HG03097 (cell line): ENCODE data around the gene ANGPTL3.
"Not testable (repeated sequence)": the region's sequence is repeated elsewhere in the genome, so short reads cannot be mapped to it uniquely, and the experiment has no call there.

Experiments
- ATAC-seq: cut with Tn5 transposase; IDR thresholded peaks from one replicate; pipeline ENCODE4 v1.9.1; 2021; ENCODE audit not compliant: unreplicated experiment, low FRiP score

The ANGPTL3 gene, protein sequence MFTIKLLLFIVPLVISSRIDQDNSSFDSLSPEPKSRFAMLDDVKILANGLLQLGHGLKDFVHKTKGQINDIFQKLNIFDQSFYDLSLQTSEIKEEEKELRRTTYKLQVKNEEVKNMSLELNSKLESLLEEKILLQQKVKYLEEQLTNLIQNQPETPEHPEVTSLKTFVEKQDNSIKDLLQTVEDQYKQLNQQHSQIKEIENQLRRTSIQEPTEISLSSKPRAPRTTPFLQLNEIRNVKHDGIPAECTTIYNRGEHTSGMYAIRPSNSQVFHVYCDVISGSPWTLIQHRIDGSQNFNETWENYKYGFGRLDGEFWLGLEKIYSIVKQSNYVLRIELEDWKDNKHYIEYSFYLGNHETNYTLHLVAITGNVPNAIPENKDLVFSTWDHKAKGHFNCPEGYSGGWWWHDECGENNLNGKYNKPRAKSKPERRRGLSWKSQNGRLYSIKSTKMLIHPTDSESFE

DNA sequence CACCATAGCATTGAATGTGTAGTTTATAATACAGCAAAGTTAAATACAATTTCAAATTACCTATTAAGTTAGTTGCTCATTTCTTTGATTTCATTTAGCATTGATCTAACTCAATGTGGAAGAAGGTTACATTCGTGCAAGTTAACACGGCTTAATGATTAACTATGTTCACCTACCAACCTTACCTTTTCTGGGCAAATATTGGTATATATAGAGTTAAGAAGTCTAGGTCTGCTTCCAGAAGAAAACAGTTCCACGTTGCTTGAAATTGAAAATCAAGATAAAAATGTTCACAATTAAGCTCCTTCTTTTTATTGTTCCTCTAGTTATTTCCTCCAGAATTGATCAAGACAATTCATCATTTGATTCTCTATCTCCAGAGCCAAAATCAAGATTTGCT lies at the start of gene ANGPTL3:
ANGPTL3 (plus strand) TSS at position 240 of the 400 bp plus-strand sequence; CDS start at position 287, 47 bp downstream.
- no peak for ATAC-seq

DNA sequence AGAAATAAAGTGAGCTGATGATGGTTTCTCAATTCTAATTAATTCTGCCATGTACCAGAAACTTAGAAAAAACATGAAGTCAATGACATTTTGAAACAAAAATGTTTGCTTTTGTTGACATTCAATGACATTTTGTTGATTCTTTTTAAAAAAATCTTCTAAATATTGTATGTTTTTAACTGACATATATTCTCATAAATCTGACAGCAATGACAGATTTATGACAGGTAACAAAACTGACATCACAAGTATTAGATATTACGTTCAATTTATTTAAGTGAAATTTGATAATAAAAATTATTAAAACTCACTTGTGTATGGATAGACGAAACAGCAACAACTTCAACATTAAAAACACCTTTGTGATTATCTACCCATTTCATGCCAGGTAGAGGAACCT lies 36.0 kb upstream of the ANGPTL3 start:
- ATAC-seq, result no peak

DNA sequence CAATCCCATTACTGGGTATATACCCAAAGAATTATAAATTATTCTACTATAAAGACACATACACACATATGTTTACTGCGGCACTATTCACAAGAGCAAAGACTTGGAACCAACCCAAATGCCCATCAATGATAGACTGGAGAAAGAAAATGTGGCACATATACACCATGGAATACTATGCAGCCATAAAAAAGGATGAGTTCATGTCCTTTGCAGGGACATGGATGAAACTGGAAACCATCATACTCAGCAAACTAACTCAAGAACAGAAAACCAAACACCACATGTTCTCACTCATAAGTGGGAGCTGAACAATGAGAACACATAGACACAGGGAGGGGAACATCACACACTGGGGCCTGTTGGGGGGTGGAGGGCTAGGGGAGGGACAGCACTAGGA lies 30.1 kb upstream of the ANGPTL3 start:
- ATAC-seq, result not testable (repeated sequence)

DNA sequence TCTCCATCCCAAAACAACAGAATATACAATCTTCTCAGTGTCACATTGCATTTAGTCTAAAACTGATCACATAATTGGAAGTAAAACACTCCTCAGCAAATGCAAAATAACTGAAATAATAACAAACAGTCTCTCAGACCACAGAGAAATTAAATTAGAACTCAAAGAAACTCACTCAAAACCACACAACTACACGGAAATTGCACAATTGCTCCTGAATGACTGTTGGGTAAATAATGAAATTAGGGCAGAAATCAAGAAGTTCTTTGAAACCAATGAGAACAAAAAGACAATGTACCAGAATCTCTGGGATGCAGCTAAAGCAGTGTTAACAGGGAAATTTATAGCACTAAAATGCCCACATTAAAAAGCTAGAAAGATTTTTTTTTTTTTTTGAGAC lies 29.4 kb upstream of the ANGPTL3 start:
- not testable (repeated sequence) for ATAC-seq

DNA sequence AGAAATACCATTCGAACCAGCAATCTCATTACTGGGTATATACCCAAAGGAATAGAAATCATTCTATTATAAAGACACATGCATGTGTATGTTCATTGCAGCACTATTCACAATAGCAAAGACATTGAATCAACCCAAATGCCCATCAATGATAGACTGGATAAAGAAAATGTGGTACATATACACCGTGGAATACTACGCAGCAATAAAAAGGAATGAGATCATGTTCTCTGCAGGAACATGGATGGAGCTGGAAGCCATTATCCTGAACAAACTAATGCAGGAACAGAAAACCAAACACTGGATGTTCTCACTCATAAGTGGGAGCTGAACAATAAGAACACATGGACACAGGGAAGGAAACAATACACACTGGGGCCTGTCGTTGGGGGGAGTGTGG lies 25.8 kb upstream of the ANGPTL3 start:
- ATAC-seq, result not testable (repeated sequence)

DNA sequence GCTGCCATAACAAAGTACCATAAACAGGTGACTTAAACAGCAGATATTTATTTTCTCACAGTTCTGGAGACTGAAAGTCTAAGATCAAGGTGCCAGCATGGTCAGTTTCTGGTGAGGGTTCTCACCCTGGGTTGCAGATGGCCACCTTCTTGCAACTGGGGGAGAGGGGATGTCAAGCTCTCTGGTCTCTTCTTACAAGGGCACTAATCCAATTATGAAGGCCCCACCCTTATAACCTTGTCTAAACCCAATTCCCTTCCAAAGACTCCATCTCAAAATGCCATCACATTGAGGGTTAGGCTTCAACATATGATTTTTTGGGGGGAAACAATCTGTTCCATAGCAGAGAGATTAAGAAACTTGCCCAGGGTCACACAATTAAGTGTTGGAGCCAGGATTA lies 24.8 kb upstream of the ANGPTL3 start:
- ATAC-seq, result no peak

DNA sequence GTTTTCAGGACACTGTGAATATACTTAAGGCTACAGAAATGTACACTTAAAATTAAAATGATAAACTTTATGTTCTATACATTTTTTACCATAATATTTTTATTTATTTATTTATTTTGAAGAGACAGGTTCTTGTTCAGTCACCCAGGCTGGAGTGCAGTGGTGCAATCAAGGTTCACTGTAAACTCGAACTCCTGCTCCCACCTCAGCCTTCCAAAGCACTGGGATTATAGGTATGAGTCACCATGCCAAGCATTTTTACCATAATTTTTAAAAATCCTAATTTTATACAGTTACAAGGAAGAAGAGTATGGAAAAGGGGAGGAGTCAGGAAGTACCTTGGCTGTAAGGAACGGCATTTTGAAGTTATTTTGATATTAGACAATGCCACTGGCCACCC lies 23.6 kb upstream of the ANGPTL3 start:
- no peak for ATAC-seq

DNA sequence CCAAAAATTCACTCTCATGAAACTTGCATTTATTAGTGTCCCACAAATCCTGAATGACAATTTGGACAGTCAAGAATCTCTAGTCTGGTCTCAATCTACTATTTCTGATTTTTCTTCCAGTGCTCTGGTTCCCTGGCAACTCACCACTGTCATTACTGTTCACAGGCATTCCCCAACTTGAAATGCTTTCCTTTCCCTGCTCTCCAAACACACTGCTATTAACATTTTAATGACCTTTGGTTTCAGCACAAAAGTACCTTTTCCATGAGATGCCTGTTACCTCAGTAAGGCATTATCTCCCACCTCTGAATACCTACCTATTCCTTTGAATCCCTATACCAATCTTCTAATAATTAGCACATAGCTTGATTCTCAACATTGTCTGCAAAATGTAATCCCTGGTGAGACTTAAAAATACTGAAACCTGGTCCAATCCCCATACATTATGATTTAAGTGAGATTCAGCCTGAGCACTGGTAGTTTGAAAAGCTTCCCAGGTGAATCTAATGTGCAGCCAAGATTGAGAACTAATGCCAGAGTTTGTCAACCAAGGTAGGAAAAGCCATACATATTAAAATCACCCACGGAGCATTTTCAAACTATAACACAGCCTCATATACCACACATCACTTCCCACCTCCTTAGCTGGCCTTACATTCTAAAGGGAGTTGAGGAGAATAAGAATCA lies 11.7 kb upstream of the ANGPTL3 start:
- no peak for ATAC-seq

DNA sequence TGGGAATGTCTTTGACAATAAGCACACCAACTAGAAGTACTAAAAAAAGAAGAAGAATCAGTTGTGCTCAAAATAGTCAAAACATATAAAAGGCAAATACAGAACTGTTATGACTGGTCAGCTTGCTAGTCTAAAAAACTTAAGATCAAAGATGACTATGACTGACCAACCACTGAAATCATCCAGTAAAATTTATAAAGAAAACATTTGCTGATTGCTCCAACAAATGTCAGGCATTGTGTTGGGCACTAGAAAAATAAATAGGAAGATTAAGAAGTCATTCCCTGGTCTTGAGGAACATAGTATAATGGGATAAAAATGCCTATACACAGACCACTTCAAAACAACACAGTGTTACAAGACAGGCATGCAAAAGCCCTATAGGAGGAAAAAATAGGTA lies 9.3 kb upstream of the ANGPTL3 start:
- no peak for ATAC-seq

DNA sequence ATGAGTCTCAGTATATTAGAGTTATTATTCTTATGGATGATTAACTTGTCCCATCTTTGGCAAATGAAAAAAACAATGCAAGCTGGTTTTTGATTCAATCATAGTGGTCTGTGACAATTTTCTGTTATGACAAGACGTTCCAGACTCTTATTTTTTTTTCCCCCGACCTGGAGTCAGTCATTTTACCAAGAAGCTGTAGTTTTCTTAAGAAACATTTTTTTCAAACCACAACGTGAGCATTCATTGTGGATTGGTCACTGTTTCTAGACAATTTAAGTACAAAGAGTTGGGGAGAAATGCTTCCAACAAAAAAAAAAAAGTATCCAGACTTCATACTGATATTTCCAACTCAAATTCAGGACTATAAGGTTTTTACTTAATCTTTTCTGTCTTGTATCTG lies 8.0 kb upstream of the ANGPTL3 start:
- ATAC-seq, result no peak

DNA sequence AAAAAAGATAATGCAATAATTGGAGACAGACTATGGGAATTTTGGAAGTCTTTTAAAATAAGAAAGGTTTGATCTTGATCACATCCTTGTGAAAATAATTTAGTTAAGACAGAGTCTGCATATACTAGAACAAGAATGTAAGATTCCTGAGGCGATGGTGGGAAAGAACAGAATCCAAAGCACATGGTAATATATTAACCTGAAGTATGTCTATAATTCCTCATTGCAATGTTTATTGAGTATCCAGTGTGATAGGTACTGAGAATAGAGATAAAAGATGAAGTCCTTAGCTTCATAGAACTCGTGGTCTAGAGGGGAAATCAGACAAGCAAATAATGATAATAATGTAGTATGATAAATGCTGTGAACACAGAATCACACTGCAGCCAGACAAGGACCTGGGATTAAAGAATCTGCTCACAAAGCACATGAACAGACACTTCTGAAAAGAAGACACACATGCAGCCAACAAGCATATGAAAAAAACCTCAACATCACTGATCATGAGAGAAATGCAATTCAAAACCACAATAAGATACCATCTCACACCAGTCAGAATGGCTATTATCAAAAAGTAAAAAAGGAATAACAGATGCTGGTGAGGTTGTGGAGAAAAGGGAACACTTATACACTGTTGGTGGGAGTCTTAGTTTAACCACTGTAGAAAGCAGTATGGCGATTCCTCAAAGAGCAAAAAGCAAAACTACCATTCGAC lies 6.9 kb upstream of the ANGPTL3 start:
- ATAC-seq, result no peak

DNA sequence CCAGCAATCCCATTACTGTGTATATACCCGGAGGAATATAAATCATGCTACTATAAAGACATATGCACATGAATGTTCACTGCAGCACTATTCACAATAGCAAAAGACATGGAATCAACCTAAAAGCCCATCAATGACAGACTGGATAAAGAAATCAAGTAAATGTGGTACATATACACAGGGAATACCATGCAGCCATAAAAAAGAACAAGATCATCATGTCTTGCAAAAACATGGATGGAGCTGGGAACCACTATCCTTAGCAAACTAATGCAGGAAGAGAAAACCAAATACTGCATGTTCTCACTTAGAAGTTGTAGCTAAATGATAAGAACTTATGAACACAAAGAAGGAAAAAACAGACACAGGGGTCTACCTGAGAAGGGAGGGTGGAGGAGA lies 6.4 kb upstream of the ANGPTL3 start:
- no peak for ATAC-seq

DNA sequence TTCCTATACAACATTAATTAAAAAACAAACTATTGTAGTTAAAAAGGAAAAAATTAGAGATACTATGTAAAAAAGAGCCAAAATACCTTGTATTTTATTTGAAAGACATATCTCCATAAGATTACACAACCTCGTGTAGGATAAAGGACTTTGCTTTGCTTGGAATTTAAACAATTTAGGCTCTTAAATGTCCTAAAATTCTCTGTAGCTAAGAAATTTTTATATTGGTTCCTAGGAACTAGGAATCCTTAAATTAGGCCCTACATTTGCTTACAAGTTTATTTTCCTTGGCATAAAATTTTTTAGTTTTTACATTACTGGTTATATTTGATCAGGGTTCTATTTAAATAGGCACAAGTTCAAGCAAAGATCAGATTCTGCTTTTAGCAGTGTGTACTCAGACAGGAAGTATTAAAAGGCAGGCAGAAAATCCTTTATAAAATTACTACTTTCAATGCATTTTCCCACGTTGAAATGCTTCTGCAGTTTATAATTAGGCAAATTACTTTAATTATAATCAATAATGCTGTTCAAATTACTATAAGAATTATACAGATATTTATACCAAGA lies 3.4 kb upstream of the ANGPTL3 start:
- no peak for ATAC-seq

DNA sequence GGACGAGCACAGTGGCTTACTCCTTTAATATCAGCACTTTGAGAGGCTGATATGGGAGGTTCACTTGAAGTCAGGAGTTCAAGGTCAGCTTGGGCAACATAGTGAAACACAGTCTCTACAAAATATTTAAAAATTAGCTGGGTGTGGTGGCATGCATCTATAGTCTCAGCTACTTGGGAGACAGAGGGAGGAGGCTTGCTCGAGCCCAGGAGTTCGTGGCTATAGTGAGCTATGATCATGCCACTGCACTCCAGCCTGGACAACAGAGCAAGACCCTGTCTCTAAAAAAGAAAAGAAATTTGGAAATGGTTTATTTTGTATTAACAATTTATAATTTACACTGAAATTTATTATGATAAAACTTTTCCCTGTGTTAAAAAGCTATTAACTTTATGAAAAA lies 1.7 kb upstream of the ANGPTL3 start:
- ATAC-seq, result no peak

DNA sequence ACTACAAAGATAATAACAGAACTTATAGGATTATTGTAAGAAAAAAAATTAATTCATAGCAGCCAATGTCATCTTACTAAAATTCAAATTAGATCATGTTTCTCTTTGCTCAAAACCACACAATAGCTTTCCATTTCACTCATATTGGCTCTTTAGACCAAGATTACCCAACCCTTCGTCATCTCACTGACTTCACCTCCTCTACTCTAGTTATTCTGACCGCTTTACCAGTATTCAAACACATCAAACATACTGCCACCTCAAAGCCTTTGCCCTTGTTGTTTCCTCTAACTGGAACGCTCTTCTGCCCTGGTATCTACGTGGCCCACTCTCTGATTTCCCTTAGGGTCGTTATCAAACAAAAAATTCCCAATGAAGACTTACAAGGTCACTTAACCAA lies 1.7 kb downstream of the ANGPTL3 start:
- no peak for ATAC-seq

DNA sequence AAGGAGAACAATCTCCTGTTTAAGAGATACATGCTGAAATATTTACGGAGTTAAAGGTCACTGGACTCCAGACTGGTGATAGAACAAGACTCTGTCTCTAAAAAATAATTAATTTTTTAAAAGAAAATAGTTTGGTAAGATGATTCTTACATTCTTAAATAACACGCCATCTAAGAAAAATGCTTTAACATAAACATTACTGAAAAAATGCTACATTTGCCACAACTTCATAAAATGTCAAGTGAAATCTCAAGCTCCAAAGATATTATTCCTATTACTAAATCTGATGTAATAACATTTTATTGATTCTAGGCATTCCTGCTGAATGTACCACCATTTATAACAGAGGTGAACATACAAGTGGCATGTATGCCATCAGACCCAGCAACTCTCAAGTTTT lies 4.1 kb downstream of the ANGPTL3 start:
- ATAC-seq, result no peak

DNA sequence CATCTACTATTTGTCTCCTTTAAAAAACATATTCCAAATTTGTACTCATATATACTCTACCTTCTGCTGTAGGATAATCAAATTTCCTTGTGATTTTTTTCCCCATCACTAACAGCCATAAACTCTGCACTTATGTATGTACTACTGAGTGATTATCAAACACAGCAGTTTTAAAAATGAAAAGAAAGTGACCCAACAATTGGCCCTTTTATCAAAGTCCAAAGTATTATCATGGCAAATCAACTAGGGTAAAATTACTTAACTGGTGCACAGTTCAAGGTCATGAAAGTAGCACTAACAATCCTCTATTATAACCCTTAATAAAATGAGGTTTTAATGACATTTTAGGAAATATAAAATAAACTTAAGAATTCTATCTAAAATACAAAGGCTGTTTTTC lies 11.6 kb downstream of the ANGPTL3 start:
- no peak for ATAC-seq

DNA sequence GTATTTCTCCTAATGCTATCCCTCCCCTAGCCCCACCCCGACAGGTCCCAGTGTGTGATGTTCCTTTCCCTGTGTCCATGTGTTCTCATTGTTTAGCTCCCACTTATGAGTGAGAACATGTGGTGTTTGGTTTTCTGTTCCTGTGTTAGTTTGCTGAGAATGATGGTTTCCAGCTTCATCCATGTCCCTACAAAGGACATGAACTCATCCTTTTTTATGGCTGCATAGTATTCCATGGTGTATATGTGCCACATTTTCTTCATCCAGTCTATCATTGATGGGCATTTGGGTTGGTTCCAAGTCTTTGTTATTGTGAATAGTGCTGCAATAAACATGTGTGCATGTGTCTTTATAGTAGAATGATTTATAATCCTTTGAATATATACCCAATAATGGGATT lies 13.3 kb downstream of the ANGPTL3 start:
- not testable (repeated sequence) for ATAC-seq

DNA sequence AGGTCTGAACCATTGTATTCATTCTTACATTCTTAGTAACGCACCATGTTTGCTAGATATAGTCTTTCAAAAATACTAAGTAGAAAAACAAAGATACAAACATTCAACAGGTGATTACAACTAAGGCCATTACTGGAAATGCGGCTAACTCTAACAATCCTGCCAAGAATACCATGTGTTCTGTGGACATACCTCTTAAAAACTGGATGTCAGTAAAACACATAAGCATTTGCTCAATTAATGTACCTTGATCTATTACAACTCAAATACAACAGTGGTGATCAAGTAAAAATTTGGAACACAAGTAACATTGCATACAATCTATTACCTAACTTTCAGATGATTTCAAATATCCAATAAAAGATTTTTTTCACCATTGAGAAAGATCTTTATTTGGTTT lies 15.4 kb downstream of the ANGPTL3 start:
- ATAC-seq, result no peak

DNA sequence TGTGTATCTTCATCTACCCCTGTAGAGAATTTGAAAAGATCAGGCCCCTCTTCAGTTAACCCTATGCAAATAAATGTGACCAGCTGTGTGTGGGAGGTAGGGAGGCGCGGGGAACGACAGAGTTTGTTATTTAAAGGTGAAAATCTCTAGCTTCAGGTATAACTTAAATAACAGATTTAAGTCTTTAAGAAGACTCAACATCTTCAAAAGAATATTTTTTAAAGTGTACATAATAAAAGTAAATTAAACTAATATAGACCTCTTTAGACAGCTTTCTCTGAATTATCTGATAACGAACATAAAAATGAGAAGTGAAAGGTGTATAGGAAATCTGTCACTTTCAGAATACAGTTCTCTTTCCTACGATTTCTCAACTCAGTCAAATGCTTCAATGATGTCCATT lies 16.0 kb downstream of the ANGPTL3 start:
- ATAC-seq, result peak; percentile 78

DNA sequence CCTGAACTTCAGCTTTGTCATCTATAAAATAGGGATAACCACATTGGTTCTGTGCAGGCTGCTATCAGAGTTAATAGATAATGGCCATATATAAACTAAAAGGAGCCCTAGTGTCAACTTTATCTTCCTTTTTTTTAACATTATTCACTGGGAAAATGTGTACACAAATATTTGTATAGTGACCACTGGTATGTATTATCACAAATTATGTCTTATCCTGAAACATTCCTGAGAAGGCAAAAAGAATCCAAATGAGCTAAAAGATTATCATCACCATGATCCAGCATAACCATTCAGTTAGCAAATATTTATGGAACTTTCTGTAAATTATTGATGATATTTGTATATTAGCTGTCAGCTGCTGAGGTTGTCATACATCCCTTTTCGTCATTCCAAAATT lies 16.6 kb downstream of the ANGPTL3 start:
- no peak for ATAC-seq
